NCI-H446 (cell line): ENCODE data around the gene THEMIS.
A peak's percentile ranks its signal among the peaks of the same experiment; 100 is the strongest.
"Not testable (repeated sequence)": the region's sequence is repeated elsewhere in the genome, so short reads cannot be mapped to it uniquely, and the experiment has no call there.

ENCODE experiments used
- DNase-seq, 2 experiments: peaks; one replicate each; lab custom pipeline; 2025; lab: John Stamatoyannopoulos, UW

THEMIS gene

DNA sequence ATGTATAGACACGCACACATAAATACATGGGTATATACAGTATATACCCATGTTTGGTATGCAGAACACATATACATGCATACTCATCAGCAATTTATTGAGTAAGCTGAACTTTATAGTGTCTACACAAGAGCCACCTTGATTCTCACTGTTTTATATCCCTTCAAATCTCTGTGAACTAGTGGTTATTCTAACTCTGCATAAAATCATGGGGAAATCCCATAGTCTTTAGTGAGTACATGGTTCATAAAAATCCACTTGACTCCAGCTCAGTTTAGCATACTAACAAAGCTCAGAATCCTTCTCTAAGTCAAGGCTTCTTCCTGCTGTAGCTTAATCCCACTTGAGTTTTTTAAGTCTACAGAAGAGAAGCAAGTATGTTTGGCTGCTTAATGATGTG lies 104.1 kb downstream of the THEMIS start:
- DNase-seq: no peak

DNA sequence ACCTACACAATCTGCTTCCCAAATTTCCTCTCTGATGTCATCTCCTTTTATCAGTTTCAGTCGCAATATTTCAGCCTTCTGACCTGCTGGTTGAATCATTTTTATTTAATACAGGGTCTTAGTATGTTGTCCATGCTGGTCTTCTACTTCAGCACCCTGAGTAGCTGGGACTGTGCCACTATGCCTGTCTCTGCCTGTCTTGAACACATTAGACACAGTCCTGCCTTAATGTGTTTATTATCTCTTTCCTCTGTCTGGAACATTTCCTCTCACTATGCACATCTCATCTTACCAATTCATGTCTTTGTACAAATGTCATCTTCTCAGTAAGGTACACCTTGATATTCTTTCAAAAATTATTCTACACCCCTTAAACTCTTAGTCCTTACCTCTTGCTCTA lies 106.5 kb downstream of the THEMIS start:
- no peak for DNase-seq

GRCh38 chr6:127793396-127793795 lies 107.5 kb downstream of the THEMIS start:
- no peak for DNase-seq

DNA sequence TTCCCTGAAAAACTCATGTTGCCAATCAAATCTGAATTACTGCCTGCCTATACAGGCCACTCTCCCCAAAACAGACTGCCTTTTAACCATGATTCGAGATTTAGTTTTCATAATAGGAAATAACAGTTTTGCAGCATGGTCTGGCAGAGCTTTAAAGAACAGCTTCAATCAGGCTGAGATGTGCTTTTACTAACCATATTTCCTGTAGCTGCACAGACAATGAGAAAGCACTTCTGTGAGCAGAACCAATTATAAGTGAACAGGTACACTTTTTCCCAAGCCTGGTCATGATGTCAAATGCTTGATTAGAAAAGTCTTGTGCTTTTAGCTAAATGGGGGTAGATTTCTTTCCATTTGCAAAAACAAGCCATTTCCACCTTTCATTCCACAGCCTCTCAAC lies 108.2 kb downstream of the THEMIS start:
- no peak for DNase-seq

- no peak for DNase-seq
Observed at GRCh38 chr6:127791779-127792528, 108.9 kb downstream of the THEMIS start.

DNA sequence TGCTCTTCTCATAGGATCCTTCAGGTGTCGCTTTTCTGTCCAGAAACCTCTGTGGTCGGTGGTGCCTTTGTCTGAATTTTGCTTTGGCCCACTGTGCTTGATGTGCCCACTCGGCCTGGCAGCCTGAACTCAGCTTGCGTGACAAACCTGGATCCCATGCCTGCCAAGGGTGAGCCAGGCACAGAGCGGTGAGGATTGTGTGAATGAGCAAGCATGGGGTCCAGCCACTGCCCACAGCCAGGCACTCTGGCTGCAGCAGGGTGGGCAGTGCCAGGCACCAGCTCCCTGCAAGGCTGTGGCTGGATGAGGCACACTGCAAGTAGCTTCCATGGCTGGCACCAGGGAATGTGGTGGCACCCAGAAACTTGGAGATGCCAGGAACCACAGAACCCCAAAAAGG lies 110.3 kb downstream of the THEMIS start:
- DNase-seq: no peak

DNA sequence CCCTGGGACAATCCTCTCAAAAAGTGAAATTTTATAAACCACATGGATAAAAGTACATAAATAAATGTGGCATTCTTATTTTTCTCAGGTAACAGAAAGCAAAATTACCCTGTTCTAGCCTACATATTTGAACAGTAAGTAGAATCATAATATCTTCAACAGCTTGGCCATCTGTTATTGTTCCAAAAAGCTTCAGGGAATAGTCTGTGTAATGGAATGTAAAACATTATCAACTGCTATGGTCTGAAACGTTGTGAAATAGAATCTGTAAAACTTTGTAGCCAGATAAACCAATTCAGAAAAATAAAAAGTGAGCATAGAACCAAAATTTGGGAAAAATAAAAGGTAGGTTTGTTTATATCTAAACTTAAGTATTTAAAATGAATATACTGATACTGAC lies 114.7 kb downstream of the THEMIS start:
- no peak for DNase-seq

GRCh38 chr6:127784468-127784867 lies 116.4 kb downstream of the THEMIS start:
- DNase-seq: no peak

GRCh38 chr6:127781636-127782272 lies 119.1 kb downstream of the THEMIS start:
- not testable (repeated sequence) for DNase-seq

DNA sequence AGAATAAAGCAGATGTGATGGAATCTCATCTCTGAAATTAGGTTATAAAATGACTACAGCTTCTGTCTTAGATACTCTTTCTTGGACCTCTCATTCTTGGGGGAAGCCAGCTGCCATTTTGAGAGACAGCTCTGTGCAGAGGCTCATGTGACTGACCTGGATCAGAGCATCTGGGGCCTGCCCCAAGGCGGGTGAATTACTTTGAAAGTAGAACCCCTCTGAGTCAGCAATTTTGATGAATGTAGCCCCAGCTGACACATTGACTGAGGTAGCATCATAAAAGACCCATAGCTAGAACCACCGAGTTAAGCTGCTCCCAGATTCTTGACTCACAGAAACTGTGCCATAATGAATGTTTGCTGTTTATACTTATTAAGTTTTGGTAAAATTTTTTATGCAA lies 124.5 kb downstream of the THEMIS start:
- no peak for DNase-seq

DNA sequence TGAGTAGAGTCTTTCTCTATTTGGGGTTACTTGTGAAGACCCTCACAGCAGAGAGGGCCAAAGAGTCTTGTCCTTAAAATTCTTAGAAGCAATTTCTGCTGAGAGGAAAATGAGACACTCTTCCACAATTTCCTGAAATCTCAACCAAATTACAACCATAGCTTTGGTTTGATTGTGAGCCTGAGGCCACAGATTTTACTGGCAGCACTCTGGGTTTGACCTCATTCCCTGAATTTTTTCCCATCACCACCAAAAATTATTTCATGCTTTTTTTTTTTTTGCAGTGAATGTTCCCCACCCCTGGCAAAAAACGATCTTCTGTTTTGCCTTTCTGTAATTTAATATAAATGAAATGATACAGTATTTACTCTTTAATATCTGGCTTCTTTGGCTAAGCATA lies 125.5 kb downstream of the THEMIS start:
- no peak for DNase-seq

- no peak for DNase-seq
Observed at GRCh38 chr6:127768745-127769144, 132.1 kb downstream of the THEMIS start.

GRCh38 chr6:127768223-127768622 lies 132.6 kb downstream of the THEMIS start:
- DNase-seq: no peak

DNA sequence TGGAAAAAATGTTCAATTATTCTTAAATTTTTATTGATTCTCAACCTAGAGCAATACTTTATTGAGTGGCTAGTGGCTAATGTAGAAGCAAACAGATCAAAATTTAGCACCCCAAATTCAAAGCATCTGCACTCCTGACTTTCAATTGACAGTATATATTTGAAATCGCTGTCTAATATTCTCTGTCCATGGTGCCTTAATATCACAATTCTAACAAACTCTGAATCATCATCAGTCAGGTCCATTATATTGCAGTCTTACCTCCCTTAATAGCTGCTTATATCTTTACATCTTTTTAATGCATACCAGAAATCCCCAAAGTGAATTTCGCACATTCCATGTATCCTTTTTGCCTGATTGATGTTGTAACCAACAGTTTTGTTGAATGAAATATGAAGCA lies 134.9 kb downstream of the THEMIS start:
- DNase-seq: no peak

GRCh38 chr6:127762284-127762683 lies 138.6 kb downstream of the THEMIS start:
- no peak for DNase-seq

DNA sequence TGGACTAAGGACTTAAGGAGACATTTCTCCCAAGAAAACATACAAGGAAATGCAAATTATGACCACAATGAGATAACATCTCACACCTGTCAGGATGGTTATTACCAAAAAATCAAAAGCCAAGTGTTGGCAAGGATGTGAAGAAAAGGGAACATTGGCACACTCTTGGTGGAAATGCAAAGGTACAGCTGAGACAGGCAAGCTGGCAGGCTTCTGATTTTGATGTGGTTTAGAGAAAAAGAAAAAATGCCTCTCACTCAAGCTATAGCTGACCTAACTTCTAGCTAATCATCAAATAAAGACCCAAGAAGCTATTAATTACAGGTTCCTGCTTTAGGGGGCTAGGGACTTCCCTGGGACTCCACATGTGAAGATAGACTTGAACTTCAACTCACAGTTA lies 139.8 kb downstream of the THEMIS start:
- no peak for DNase-seq

DNA sequence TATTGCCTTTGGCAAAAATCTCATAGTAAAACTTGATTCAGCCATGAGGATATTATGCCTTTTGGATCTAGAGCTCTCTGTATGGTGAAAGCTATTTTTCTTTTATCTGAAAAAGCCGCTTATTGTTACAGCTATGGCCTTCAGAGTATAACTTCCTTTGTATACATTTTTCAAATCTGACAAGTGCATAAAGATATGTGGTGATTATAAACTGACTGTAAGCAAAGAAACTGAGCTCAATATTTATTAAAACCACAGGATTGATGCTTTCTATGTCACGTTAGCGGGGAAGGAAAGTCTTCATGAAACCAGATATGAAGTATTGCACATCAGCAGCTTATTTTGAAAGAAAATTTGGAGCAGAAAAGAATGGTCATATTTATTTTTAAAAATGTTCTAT lies 151.8 kb downstream of the THEMIS start:
- no peak for DNase-seq

DNA sequence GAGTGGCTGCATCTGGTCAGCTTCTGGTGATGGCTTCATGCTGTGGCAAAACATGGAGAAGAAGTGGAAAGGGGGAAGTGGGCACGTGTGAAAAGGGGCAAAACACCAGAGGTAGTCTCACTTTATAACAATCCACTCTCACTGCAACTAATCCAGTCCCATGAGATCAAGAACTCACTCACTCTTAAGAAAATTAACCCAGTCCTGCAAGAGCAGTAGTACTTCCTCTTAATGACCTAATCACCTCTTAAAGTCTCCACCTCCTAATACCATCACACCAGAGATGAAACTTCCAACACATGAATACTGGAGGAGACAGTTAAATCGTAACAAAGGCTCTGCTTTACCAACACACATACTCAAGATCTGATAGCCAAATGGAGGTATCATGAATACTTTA lies 152.6 kb downstream of the THEMIS start:
- no peak for DNase-seq

DNA sequence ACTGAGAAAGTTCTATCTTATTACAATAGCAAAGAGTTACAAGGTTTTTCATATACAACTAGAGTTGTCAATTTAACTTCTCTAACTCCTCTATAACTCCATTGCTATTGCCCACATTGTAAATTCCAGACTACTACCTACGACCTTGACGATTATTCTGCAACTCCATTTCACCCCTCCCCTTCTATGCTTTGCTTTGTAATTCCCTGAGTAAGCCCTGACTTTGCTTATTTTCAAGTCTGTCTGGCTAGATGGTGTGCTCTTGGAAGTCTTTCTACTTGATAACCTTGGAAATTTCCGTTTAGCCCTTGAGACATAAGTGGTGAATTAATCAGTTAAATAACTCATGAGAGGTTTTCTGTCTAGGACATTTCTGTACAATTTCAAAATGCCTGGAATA lies 162.4 kb downstream of the THEMIS start:
- DNase-seq: no peak

DNA sequence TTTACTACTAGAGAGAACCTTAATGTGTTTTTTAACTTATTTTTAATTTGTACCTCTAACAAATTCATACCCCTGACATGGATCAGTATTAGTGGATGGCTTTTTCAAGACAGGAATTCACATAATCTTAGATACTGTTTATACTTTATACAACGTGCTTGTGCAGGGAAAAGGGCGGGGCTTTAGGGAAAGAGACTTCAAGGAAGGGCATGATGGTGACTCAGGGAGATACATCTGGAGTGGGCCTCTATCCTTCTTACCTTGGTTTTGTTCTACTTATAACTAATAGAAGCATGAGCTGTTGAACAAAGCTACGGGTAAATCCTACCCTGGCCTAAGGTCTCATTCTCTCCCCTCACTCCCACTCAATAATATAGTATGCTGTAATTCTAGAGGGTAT lies 163.1 kb downstream of the THEMIS start:
- DNase-seq: no peak

- DNase-seq: peak; percentile 75 to 83
Observed at GRCh38 chr6:127737009-127737486, 163.8 kb downstream of the THEMIS start.

DNA sequence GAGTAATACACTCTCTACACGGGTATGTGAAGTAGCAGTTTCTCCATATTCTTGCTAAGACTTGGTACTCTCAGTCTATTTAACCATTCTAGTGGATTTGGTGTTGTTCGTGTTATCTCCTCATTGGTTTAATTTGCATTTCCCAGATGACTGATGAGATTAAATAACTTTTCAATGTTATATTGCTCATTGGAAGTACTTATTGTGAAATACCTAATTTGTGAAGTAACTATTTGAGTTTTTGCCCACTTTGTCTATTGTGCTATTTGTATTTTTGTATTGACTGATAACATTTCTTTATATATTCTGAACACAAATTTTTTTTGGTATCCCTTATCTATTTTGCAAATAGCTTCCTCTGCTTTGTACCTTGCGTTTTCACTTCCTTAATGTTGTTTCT lies 167.9 kb downstream of the THEMIS start:
- no peak for DNase-seq

GRCh38 chr6:127727260-127727953 lies 173.5 kb downstream of the THEMIS start:
- peak; percentile 12 to 34 for DNase-seq
